H1 (cell line): ENCODE data around the gene PSMD9. TPM values are rescaled to one million over a fixed set of nuclear protein-coding genes. Genes with fewer than 3 reads are reported as not detected.

Source experiments
- CTCF ChIA-PET: fragments of 300-600 bp; sonication (Branson Sonifier 250); formaldehyde crosslinking; loops from one replicate; lab custom pipeline; 2021; ENCODE audit not compliant: partially characterized antibody; lab: Charles Lee
- POLR2A ChIA-PET: fragments of 300-600 bp; sonication (Branson Sonifier 250); formaldehyde crosslinking; loops from one replicate; lab custom pipeline; 2021; ENCODE audit warnings: inconsistent platforms; ENCODE audit not compliant: partially characterized antibody; lab: Charles Lee
- DNase-seq, 2 experiments: peaks; one replicate each; pipeline versions ENCODE4 v3.0.0 to v3.0.0-alpha.2; 2010 to 2022; ENCODE audit warnings: low spot score in 2 of 2, low read depth in 1 of 2, mixed read lengths in 1 of 2
- FAIRE-seq: peaks from 2 replicates; lab custom pipeline; 2011; peaks lifted over from hg19 to GRCh38; lab: Jason Lieb, UNC
- H2AFZ ChIP-seq: 2 replicates; pipeline ENCODE4 v1.8.1; 2012; ENCODE audit warnings: low read length, inconsistent platforms
- H2AK5ac ChIP-seq: 2 replicates; pipeline ENCODE4 v1.6.1; 2013; ENCODE audit warnings: low read depth, low read length
- H2BK120ac ChIP-seq: replicated peaks from 2 replicates; pipeline ENCODE3; 2013; ENCODE audit warnings: low read depth, low read length, inconsistent platforms
- H2BK12ac ChIP-seq: 2 replicates; pipeline ENCODE4 v1.6.1; 2013; ENCODE audit warnings: low read depth, low read length
- H2BK15ac ChIP-seq: 2 replicates; pipeline ENCODE4 v1.6.1; 2013; ENCODE audit warnings: low read length
- H2BK20ac ChIP-seq: 2 replicates; pipeline ENCODE4 v1.6.1; 2013; ENCODE audit warnings: low read length
- H2BK5ac ChIP-seq: 2 replicates; pipeline ENCODE4 v1.6.1; 2013; ENCODE audit warnings: low read depth, low read length
- H3K14ac ChIP-seq: 2 replicates; pipeline ENCODE4 v1.6.1; 2013; ENCODE audit warnings: inconsistent platforms; ENCODE audit not compliant: insufficient read length
- H3K18ac ChIP-seq: 2 replicates; pipeline ENCODE4 v1.6.1; 2013; ENCODE audit warnings: low read length; ENCODE audit errors: extremely low read depth
- H3K23ac ChIP-seq: 2 replicates; pipeline ENCODE4 v1.6.1; 2013; ENCODE audit warnings: inconsistent platforms; ENCODE audit not compliant: insufficient read length
- H3K23me2 ChIP-seq: 2 replicates; pipeline ENCODE4 v1.6.1; 2013; ENCODE audit warnings: low read depth, low read length
- H3K27ac ChIP-seq: 2 replicates; pipeline ENCODE4 v1.6.1; 2011; ENCODE audit warnings: low read depth, low read length, inconsistent platforms
- H3K27me3 ChIP-seq, 4 experiments: replicated peaks in 1 of 4; 1 replicate in 1 of 4; 2 replicates in 3 of 4; pipeline versions ENCODE4 v1.6.1 to v1.8.1; 2011 to 2013; ENCODE audit warnings: low read length in 3 of 4, mild to moderate bottlenecking in 3 of 4, inconsistent platforms in 2 of 4, mixed read lengths in 2 of 4, moderate library complexity in 1 of 4; ENCODE audit not compliant: control insufficient read depth in 3 of 4, insufficient read depth in 3 of 4; ENCODE audit errors: extremely low read depth in 1 of 4
- H3K36me3 ChIP-seq, 4 experiments: 2 replicates each; pipeline versions ENCODE4 v1.6.1 to v1.8.1; 2011 to 2013; ENCODE audit warnings: mild to moderate bottlenecking in 4 of 4, low read length in 3 of 4, moderate library complexity in 2 of 4, control low read depth in 1 of 4, inconsistent platforms in 1 of 4; ENCODE audit not compliant: insufficient read depth in 4 of 4, control insufficient read depth in 2 of 4
- H3K4ac ChIP-seq: replicated peaks from 2 replicates; pipeline ENCODE3; 2013; ENCODE audit warnings: low read length, low read depth, mixed read lengths, inconsistent platforms; ENCODE audit not compliant: insufficient read length
- H3K4me1 ChIP-seq, 4 experiments: replicated peaks in 1 of 4; 1 replicate in 1 of 4; 2 replicates in 3 of 4; pipeline versions ENCODE4 v1.6.1 to v1.8.1; 2011 to 2013; ENCODE audit warnings: low read length in 3 of 4, inconsistent platforms in 2 of 4, mixed read lengths in 1 of 4; ENCODE audit not compliant: insufficient read depth in 4 of 4, control insufficient read depth in 3 of 4
- H3K4me2 ChIP-seq, 2 experiments: 2 replicates each; pipeline versions ENCODE4 v1.6.1 to v1.8.1; 2011 to 2013; ENCODE audit warnings: low read depth in 2 of 2, low read length in 2 of 2, control low read depth in 1 of 2, inconsistent platforms in 1 of 2, mild to moderate bottlenecking in 1 of 2; ENCODE audit not compliant: insufficient read depth in 1 of 2
- H3K4me3 ChIP-seq, 4 experiments: fragments of 200-600, 300-600 bp in 1 of 4; sonication (generic), shearing (Covaris generic), sonication (Bioruptor Twin) in 1 of 4; 2 replicates each; pipeline versions ENCODE4 v1.5.1 to v1.8.1; 2011 to 2016; ENCODE audit warnings: low read length in 4 of 4, low read depth in 3 of 4, control low read depth in 2 of 4, inconsistent platforms in 2 of 4, mild to moderate bottlenecking in 2 of 4, mixed read lengths in 1 of 4, moderate library complexity in 1 of 4; ENCODE audit not compliant: insufficient read depth in 2 of 4; ENCODE audit errors: extremely low read depth in 1 of 4
- H3K56ac ChIP-seq: replicated peaks from 2 replicates; pipeline ENCODE3; 2013; ENCODE audit warnings: low read depth, mild to moderate bottlenecking, mixed read lengths, low read length, inconsistent platforms; ENCODE audit not compliant: insufficient read length
- H3K79me1 ChIP-seq: 2 replicates; pipeline ENCODE4 v1.6.1; 2013; ENCODE audit warnings: low read depth, low read length, control low read depth
- H3K79me2 ChIP-seq, 2 experiments: 2 replicates each; pipeline versions ENCODE4 v1.6.1 to v1.8.1; 2012 to 2013; ENCODE audit warnings: low read length in 2 of 2, mild to moderate bottlenecking in 2 of 2, inconsistent platforms in 1 of 2; ENCODE audit not compliant: insufficient read depth in 2 of 2, control insufficient read depth in 1 of 2
- H3K9ac ChIP-seq, 4 experiments: replicated peaks in 1 of 4; 1 replicate in 1 of 4; 2 replicates in 3 of 4; pipeline versions ENCODE4 v1.6.1 to v1.8.1; 2011 to 2013; ENCODE audit warnings: low read depth in 3 of 4, low read length in 3 of 4, control low read depth in 2 of 4, mild to moderate bottlenecking in 2 of 4, moderate library complexity in 2 of 4, inconsistent platforms in 1 of 4; ENCODE audit errors: extremely low read depth in 1 of 4
- H3K9me3 ChIP-seq, 2 experiments: 2 replicates each; pipeline versions ENCODE4 v1.6.1 to v1.8.1; 2012 to 2013; ENCODE audit warnings: mild to moderate bottlenecking in 2 of 2, moderate library complexity in 2 of 2, control low read depth in 1 of 2, inconsistent platforms in 1 of 2, low read depth in 1 of 2, low read length in 1 of 2, mixed read lengths in 1 of 2; ENCODE audit not compliant: insufficient read depth in 2 of 2
- H4K20me1 ChIP-seq, 2 experiments: replicated peaks in 1 of 2; 2 replicates each; pipeline versions ENCODE3 to v1.8.1; 2011 to 2013; ENCODE audit warnings: inconsistent platforms in 2 of 2, low read length in 2 of 2, mild to moderate bottlenecking in 1 of 2; ENCODE audit not compliant: insufficient read depth in 2 of 2, control insufficient read depth in 1 of 2
- H4K5ac ChIP-seq: 2 replicates; pipeline ENCODE4 v1.6.1; 2013; ENCODE audit warnings: low read length, low read depth, mixed read lengths, inconsistent platforms; ENCODE audit not compliant: insufficient read length
- H4K8ac ChIP-seq: 2 replicates; pipeline ENCODE4 v1.8.0; 2013; ENCODE audit warnings: mild to moderate bottlenecking, moderate library complexity, low read length, inconsistent platforms; ENCODE audit not compliant: insufficient read depth; ENCODE audit errors: extremely low read depth
- H4K91ac ChIP-seq: replicated peaks from 2 replicates; pipeline ENCODE3; 2013; ENCODE audit warnings: low read length, mixed read lengths, inconsistent platforms; ENCODE audit not compliant: insufficient read length
- BACH1 ChIP-seq: IDR thresholded peaks from 2 replicates; pipeline ENCODE4 v1.6.1; 2012; ENCODE audit warnings: low read length, improper control_type of control experiment
- CREB1 ChIP-seq: IDR thresholded peaks from 2 replicates; pipeline ENCODE4 v1.6.1; 2012; ENCODE audit warnings: inconsistent platforms
- CTBP2 ChIP-seq: IDR thresholded peaks from 2 replicates; pipeline ENCODE4 v1.7.0; 2011; ENCODE audit warnings: borderline replicate concordance, mild to moderate bottlenecking, moderate library complexity, mixed read lengths, low read length; ENCODE audit not compliant: insufficient read depth, insufficient read length
- CTCF ChIP-seq, 3 experiments: IDR thresholded peaks; 1 replicate in 2 of 3; 2 replicates in 1 of 3; pipeline versions ENCODE4 v1.5.1 to v1.6.1; 2011; ENCODE audit warnings: low read length in 3 of 3, mild to moderate bottlenecking in 3 of 3, inconsistent platforms in 2 of 3, low read depth in 1 of 3, moderate library complexity in 1 of 3; ENCODE audit not compliant: insufficient read depth in 1 of 3; ENCODE audit errors: control extremely low read depth in 1 of 3
- EZH2 ChIP-seq: fragments of 200-600 bp; sonication (generic); IDR thresholded peaks from 2 replicates; pipeline ENCODE4 v1.7.1; 2012; ENCODE audit warnings: low read depth, mild to moderate bottlenecking, moderate library complexity, low read length, inconsistent platforms; ENCODE audit not compliant: severe bottlenecking
- KDM4A ChIP-seq: IDR thresholded peaks from one replicate; pipeline ENCODE4 v1.7.1; 2012; ENCODE audit warnings: low read depth, mild to moderate bottlenecking, moderate library complexity, low read length, inconsistent platforms; ENCODE audit not compliant: severe bottlenecking
- KDM5A ChIP-seq: fragments of 200-600 bp; IDR thresholded peaks from 2 replicates; pipeline ENCODE4 v1.7.1; 2012; ENCODE audit warnings: mild to moderate bottlenecking, low read length, inconsistent platforms, mixed read lengths
- NRF1 ChIP-seq: IDR thresholded peaks from 2 replicates; pipeline ENCODE4 v1.6.1; 2011; ENCODE audit warnings: mild to moderate bottlenecking, low read depth, low read length, improper control_type of control experiment
- POLR2AphosphoS5 ChIP-seq: IDR thresholded peaks from 2 replicates; pipeline ENCODE4 v1.6.1; 2011; ENCODE audit warnings: low read depth, low read length
- RFX5 ChIP-seq: IDR thresholded peaks from 2 replicates; pipeline ENCODE4 v1.6.1; 2011; ENCODE audit warnings: low read depth, low read length, improper control_type of control experiment, borderline replicate concordance
- SP1 ChIP-seq: IDR thresholded peaks from 2 replicates; pipeline ENCODE4 v1.6.1; 2011; ENCODE audit warnings: low read depth, low read length
- YY1 ChIP-seq: IDR thresholded peaks from 2 replicates; pipeline ENCODE4 v1.6.1; 2011; ENCODE audit warnings: low read depth, mild to moderate bottlenecking, low read length
- WGBS, 2 experiments: shearing (Covaris generic) in 1 of 2; methylation state at CpG; one replicate each; pipeline versions ENCODE4 v1.1.6 to v1.1.7; 2013 to 2015; ENCODE audit warnings: low lambda C conversion rate in 2 of 2, mixed read lengths in 2 of 2, inconsistent platforms in 1 of 2, low coverage in 1 of 2, missing lambda C conversion rate in 1 of 2; ENCODE audit not compliant: insufficient replicate concordance in 2 of 2, insufficient coverage in 1 of 2, insufficient read length in 1 of 2; ENCODE audit errors: extremely low coverage in 1 of 2, missing lambda C conversion rate in 1 of 2; 5-methylcytosine and 5-hydroxymethylcytosine counted together
- polyA plus RNA-seq, 7 experiments: library from polyadenylated mRNA; depleted of rRNA in 3 of 7; stranded (reverse) in 5 of 7; unstranded in 2 of 7; fragments of >200 nt in 5 of 7; fragments of 200-250 nt in 2 of 7; gene quantifications; 1 replicate in 5 of 7; 2 replicates in 1 of 7; 4 replicates in 1 of 7; pipeline versions ENCODE4 v1.2.1 to v1.2.3, GENCODE V29; 2011 to 2013; ENCODE audit warnings: missing spikeins in 2 of 7, mixed read lengths in 2 of 7
- total RNA-seq: library from RNA; stranded (reverse); fragmentation: NEBNext Ultra II Directional; extraction: Animal tissue kit (Norgen Biotek cat#: 25700); gene quantifications from 2 replicates; pipeline ENCODE4 v1.2.1, GENCODE V29; 2021

PSMD9 gene
- total and polyA plus RNA-seq, 2 of the 8 experiments (the other 6 are each of a cell fraction or from before 2014, with no cell fraction given) = 28.8 to 36.1 TPM

GRCh38 chr12:121925358-121925695, 36.7 kb downstream of the PSMD9 start:
- H4K5ac ChIP-seq = no peak overlapping the region
- no peak overlapping the region for H3K14ac ChIP-seq
- no peaks in the 10 kb centered on the region; the same call in 1 of the 2 replicates for H3K23me2 ChIP-seq
- no peaks in the 10 kb centered on the region for H3K79me1 ChIP-seq
- FAIRE-seq = no peak
- H4K20me1 ChIP-seq = no peaks in the 10 kb centered on the region
- H3K27me3 ChIP-seq = no peaks in the 10 kb centered on the region
- CTCF ChIA-PET = interaction anchor here (1.7 kb wide), 1 partner anchor 9 kb away, joined by 8 read pairs; no protein-coding TSS in a partner anchor
- peak overlapping the region; percentile 4 for H2BK120ac ChIP-seq
- H3K27ac ChIP-seq = no peak overlapping the region
- 0 out of 2 replicates have a peak overlapping the region, but pooled peaks have one; percentile 18 for H2AK5ac ChIP-seq
- H2BK12ac ChIP-seq = peak overlapping the region; percentile 72
- H3K56ac ChIP-seq = no peak overlapping the region
- peak overlapping the region in 1 of 2 experiments; percentile 12; a peak in 1 of 4 replicates for H3K4me2 ChIP-seq
- no peak overlapping the region for H3K4ac ChIP-seq
- H4K8ac ChIP-seq = no peak overlapping the region
- 0 out of 2 replicates have a peak overlapping the region, but pooled peaks have one; percentile 14 for H2AFZ ChIP-seq
- 0 out of 2 replicates have a peak overlapping the region, but pooled peaks have one; percentile 15 for H3K18ac ChIP-seq
- DNase-seq = no peak
- peaks cover 0 to 11% (median 0%) of the 10 kb centered on the region in 4 experiments; a peak in 2 of 7 replicates for H3K4me1 ChIP-seq
- H3K4me3 ChIP-seq = no peak overlapping the region
- no peak overlapping the region for H2BK15ac ChIP-seq
- POLR2A ChIA-PET = interaction anchor here (0.9 to 2.5 kb wide), 4 partner anchors 9 to 123 kb away, joined by 3 to 13 read pairs (median 4); partner anchors contain the start of gene SETD1B
- no peak overlapping the region for H3K23ac ChIP-seq
- no peak overlapping the region for H4K91ac ChIP-seq
- no peaks in the 10 kb centered on the region; a peak in 1 of 8 replicates for H3K36me3 ChIP-seq
- no peaks in the 10 kb centered on the region for H3K9me3 ChIP-seq
- H3K9ac ChIP-seq = no peak overlapping the region; a peak in 2 of 7 replicates
- no peak overlapping the region for H2BK20ac ChIP-seq
- H3K79me2 ChIP-seq = no peaks in the 10 kb centered on the region
- H2BK5ac ChIP-seq = peak overlapping the region; percentile 20; the same call in 1 of the 2 replicates
- WGBS, 2 experiments = 69% methylated on average over 7 of the region's 7 CpGs; no CpG with 5 or more reads in 1 of the 2 experiments
- TF ChIP-seq EZH2 (no peak), KDM5A (no peak), KDM4A (no peak), YY1 (no peak), NRF1 (no peak), CREB1 (no peak), SP1 (no peak), POLR2AphosphoS5 (no peak), BACH1 (no peak), RFX5 (no peak), CTCF (IDR thresholded peaks at IDR 0.05; ENCODE audit: control extremely low read depth in 1 of 3, insufficient read depth in 1 of 3, low read depth in 1 of 3, low read length in 3 of 3) (no peak), CTBP2 (no peak)
